ENCODE data around the gene TPPP.

GRCh38 chr5:610011-610743 lies 83.0 kb downstream of the TPPP start:
- no peak for TF ChIP-seq CTCF (IDR thresholded peaks at IDR 0.05)
- TF ChIP-seq POLR2AphosphoS5 (IDR thresholded peaks at IDR 0.05) = no peak
- no peak for TF ChIP-seq EP300 (IDR thresholded peaks at IDR 0.05)
- no peak for TF ChIP-seq POLR2A (IDR thresholded peaks at IDR 0.05)
